Gastrocnemius medialis (tissue), 4 donors: ENCODE data around the gene NUTM1. TPM values are rescaled to one million over a fixed set of nuclear protein-coding genes. Genes with fewer than 3 reads are reported as not detected.

Experiments used
- ATAC-seq, 2 donors: fragments of 150-250 bp; one replicate each; pipeline ENCODE4 v1.9.1; 2016
- DNase-seq, 2 donors: peaks; one replicate each; pipeline ENCODE4 v3.0.0-alpha.2; 2019
- H3K27ac ChIP-seq, 4 donors: fragments of 200-600 bp; sonication (generic); 1 replicate in 1 of 4; 2 replicates in 3 of 4; pipeline ENCODE4 v1.5.1; 2016 to 2018; ENCODE audit warnings: mild to moderate bottlenecking in 2 of 4, moderate library complexity in 1 of 4
- H3K27me3 ChIP-seq, 3 donors: fragments of 200-600 bp; sonication (generic) in 2 of 3; 1 replicate in 1 of 3; 2 replicates in 2 of 3; pipeline versions ENCODE4 v1.5.1 to v1.6.0; 2016 to 2019; ENCODE audit warnings: mild to moderate bottlenecking in 1 of 3, moderate library complexity in 1 of 3
- H3K36me3 ChIP-seq, 2 donors: fragments of 200-600 bp; sonication (generic) in 1 of 2; one replicate each; pipeline ENCODE4 v1.5.1; 2017 to 2018
- H3K4me1 ChIP-seq, 2 donors: fragments of 200-600 bp; sonication (generic) in 1 of 2; one replicate each; pipeline ENCODE4 v1.5.1; 2016 to 2017; ENCODE audit warnings: mild to moderate bottlenecking in 2 of 2
- H3K4me3 ChIP-seq, 4 donors: fragments of 200-600 bp; sonication (generic) in 3 of 4; 1 replicate in 1 of 4; 2 replicates in 3 of 4; pipeline ENCODE4 v1.5.1; 2016 to 2019; ENCODE audit warnings: mild to moderate bottlenecking in 2 of 4
- H3K9me3 ChIP-seq, 3 donors: fragments of 200-600 bp; sonication (generic) in 2 of 3; 1 replicate in 1 of 3; 2 replicates in 2 of 3; pipeline ENCODE4 v1.5.1; 2016 to 2019
- CTCF ChIP-seq, 5 experiments: fragments of 450-650 bp in 3 of 5; fragments of 200-600 bp in 2 of 5; sonication (generic) in 2 of 5; IDR thresholded peaks in 4 of 5; conservative IDR thresholded peaks in 1 of 5; 1 replicate in 4 of 5; 2 replicates in 1 of 5; pipeline ENCODE4 v1.5.1; 2016 to 2019; ENCODE audit warnings: antibody characterized with exemption in 5 of 5, mild to moderate bottlenecking in 3 of 5, moderate library complexity in 3 of 5
- POLR2A ChIP-seq, 2 donors: fragments of 450-650 bp; IDR thresholded peaks; one replicate each; pipeline ENCODE4 v1.6.1; 2017; ENCODE audit warnings: antibody characterized with exemption in 2 of 2, mild to moderate bottlenecking in 2 of 2, moderate library complexity in 2 of 2
- in situ Hi-C, 4 donors: fragments of 200-750 bp; cut with MboI; loops; one replicate each; pipeline versions ENCODE4 v1.15.0 to v1.8.0; 2017; ENCODE audit warnings: low sequenced_read_pairs in 4 of 4
- intact Hi-C: fragments of 100-400 bp; cut with DNase I; formaldehyde crosslinking; loops from one replicate; pipeline ENCODE4 v1.15.1; 2023; ENCODE audit warnings: low total_unique reads
- total RNA-seq, 4 donors: library from RNA; depleted of rRNA; stranded (reverse); fragments of >200 nt; gene quantifications; one replicate each; pipeline versions ENCODE4 v1.1.0 to v1.2.3, GENCODE V29; 2016

The NUTM1 gene
- total RNA-seq, 4 donors from 2014 or later, result not detected

GRCh38 chr15:34335176-34336032 is 7.7 kb upstream of the NUTM1 start:
- Histone ChIP-seq H3K4me3 (peak overlapping the region; percentile 8 to 91 (median 48)), H3K4me1 (peaks cover 33 to 34% of the 10 kb centered on the region in 2 donors), H3K27ac (peak overlapping the region; percentile 66 to 93 (median 91)), H3K36me3 (peaks cover 0 to 7% of the 10 kb centered on the region in 2 donors), H3K27me3 (no peaks in the 10 kb centered on the region), H3K9me3 (no peaks in the 10 kb centered on the region)
- DNase-seq (no peak), ATAC-seq (no peak)
- in situ Hi-C loops, result loop anchor here in 1 of 4 donors (10.0 kb wide), 1 partner anchor 231 kb away; the partner anchor contains the start of genes EMC7 and PGBD4
- no peak for TF ChIP-seq CTCF (IDR thresholded peaks at IDR 0.05 in 4 of 5, conservative IDR thresholded peaks at IDR 0.05 in 1 of 5)
- no peak for TF ChIP-seq POLR2A (IDR thresholded peaks at IDR 0.05)
- intact Hi-C loops, result loop anchor here (5.0 kb wide), 2 partner anchors 108 to 233 kb away; partner anchors contain the start of genes EMC4, EMC7 and PGBD4

GRCh38 chr15:34336231-34336990 is 6.7 kb upstream of the NUTM1 start:
- intact Hi-C loops, result loop anchor here (5.0 kb wide), 2 partner anchors 109 to 234 kb away; partner anchors contain the start of genes EMC4, EMC7 and PGBD4
- no peaks in the 10 kb centered on the region for H3K9me3 ChIP-seq
- no peak for TF ChIP-seq CTCF (IDR thresholded peaks at IDR 0.05 in 4 of 5, conservative IDR thresholded peaks at IDR 0.05 in 1 of 5)
- no peak for TF ChIP-seq POLR2A (IDR thresholded peaks at IDR 0.05)
- in situ Hi-C loops, result loop anchor here in 1 of 4 donors (10.0 kb wide), 1 partner anchor 232 kb away; the partner anchor contains the start of genes EMC7 and PGBD4
- no peaks in the 10 kb centered on the region for H3K27me3 ChIP-seq
- DNase-seq, result no peak
- H3K4me3 ChIP-seq, result peak overlapping the region; percentile 75 to 91 (median 86)
- H3K27ac ChIP-seq, result peak overlapping the region; percentile 90 to 96 (median 92)
- ATAC-seq, result no peak
- H3K36me3 ChIP-seq, result peaks cover 0 to 9% of the 10 kb centered on the region in 2 donors
- H3K4me1 ChIP-seq, result peaks cover 34 to 35% of the 10 kb centered on the region in 2 donors

- in situ Hi-C loops, result loop anchor here in 1 of 4 donors (10.0 kb wide), 1 partner anchor 232 kb away; the partner anchor contains the start of genes EMC7 and PGBD4
- intact Hi-C loops, result loop anchor here (5.0 kb wide), 2 partner anchors 110 to 235 kb away; partner anchors contain the start of genes EMC4, EMC7 and PGBD4
- TF ChIP-seq CTCF (IDR thresholded peaks at IDR 0.05 in 4 of 5, conservative IDR thresholded peaks at IDR 0.05 in 1 of 5), result no peak
- no peak for TF ChIP-seq POLR2A (IDR thresholded peaks at IDR 0.05)
These were observed 6.0 kb upstream of the NUTM1 start for GRCh38 chr15:34336991-34337556.

More at GRCh38 chr15:34336991-34337556, 6.0 kb upstream of the NUTM1 start:
- H3K36me3 ChIP-seq, result peaks cover 0 to 13% of the 10 kb centered on the region in 2 donors
- H3K9me3 ChIP-seq, result no peaks in the 10 kb centered on the region
- peak; percentile 30 to 31 for ATAC-seq
- peak overlapping the region; percentile 75 to 91 (median 86) for H3K4me3 ChIP-seq
- peaks cover 41% of the 10 kb centered on the region in 2 donors for H3K4me1 ChIP-seq
- DNase-seq, result peak in 1 of 2 donors; percentile 25
- H3K27ac ChIP-seq, result peak overlapping the region; percentile 90 to 96 (median 92)
- H3K27me3 ChIP-seq, result no peaks in the 10 kb centered on the region
